ENCODE measurements around the gene FLOT2.
"Not testable (repeated sequence)": the region's sequence is repeated elsewhere in the genome, so short reads cannot be mapped to it uniquely, and the experiment has no call there.

DNA sequence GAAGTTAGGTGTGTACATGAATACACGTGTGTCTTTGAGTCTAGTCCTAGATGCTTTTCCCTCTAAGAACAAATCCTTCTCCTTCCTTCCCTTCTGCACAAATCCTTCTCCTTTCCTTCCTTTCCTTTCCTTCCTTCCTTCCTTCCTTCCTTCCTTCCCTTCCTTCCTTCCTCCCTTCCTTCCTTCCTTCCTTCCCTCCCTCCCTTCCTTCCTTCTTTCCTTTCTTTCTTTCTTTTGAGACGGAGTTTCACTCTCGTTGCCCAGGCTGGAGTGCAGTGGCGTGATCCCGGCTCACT lies 6.0 kb upstream of the FLOT2 start:
- not testable (repeated sequence) for TF ChIP-seq EZH2 (optimal IDR thresholded peaks at IDR 0.05; ENCODE audit: low read depth, low read length); EZH2phosphoT487 (IDR thresholded peaks at IDR 0.05; ENCODE audit: low read length)
- TF ChIP-seq, protein P1, sequence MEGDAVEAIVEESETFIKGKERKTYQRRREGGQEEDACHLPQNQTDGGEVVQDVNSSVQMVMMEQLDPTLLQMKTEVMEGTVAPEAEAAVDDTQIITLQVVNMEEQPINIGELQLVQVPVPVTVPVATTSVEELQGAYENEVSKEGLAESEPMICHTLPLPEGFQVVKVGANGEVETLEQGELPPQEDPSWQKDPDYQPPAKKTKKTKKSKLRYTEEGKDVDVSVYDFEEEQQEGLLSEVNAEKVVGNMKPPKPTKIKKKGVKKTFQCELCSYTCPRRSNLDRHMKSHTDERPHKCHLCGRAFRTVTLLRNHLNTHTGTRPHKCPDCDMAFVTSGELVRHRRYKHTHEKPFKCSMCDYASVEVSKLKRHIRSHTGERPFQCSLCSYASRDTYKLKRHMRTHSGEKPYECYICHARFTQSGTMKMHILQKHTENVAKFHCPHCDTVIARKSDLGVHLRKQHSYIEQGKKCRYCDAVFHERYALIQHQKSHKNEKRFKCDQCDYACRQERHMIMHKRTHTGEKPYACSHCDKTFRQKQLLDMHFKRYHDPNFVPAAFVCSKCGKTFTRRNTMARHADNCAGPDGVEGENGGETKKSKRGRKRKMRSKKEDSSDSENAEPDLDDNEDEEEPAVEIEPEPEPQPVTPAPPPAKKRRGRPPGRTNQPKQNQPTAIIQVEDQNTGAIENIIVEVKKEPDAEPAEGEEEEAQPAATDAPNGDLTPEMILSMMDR (IDR thresholded peaks at IDR 0.05; ENCODE audit: low read length): not testable (repeated sequence)
